Measurements from ENCODE around the gene PLEKHN1. TPM values are rescaled to one million over a fixed set of nuclear protein-coding genes. Genes with fewer than 3 reads are reported as not detected.
A peak's percentile ranks its signal among the peaks of the same experiment; 100 is the strongest.

Gene PLEKHN1
- total RNA-seq, 1 experiment from 2014 or later: 7.9 TPM

- CTCF ChIA-PET: interaction anchor here (0.5 to 0.9 kb wide), 2 partner anchors 17 to 48 kb away, joined by 3 to 4 read pairs; no protein-coding TSS in a partner anchor
- H3K4me3 Mint-ChIP-seq (ENCODE audit: unreplicated experiment): peak within 1 kb of the TSS; percentile 82
- peaks cover 13% of the 10 kb centered on the region for H3K4me1 Mint-ChIP-seq (ENCODE audit: insufficient read depth, unreplicated experiment)
- no TSS peak for BruUV-seq (replicated peaks)
- TF ChIP-seq CTCF (IDR thresholded peaks at IDR 0.05; ENCODE audit: unreplicated experiment): no peak
- intact Hi-C loops (cut with micrococcal nuclease): loop anchor here (5.0 kb wide), 1 partner anchor 62 kb away; no protein-coding TSS in a partner anchor
- H3K36me3 Mint-ChIP-seq (ENCODE audit: insufficient read depth, unreplicated experiment): no peaks in the 10 kb centered on the region
- no peaks in the 10 kb centered on the region for H3K27me3 Mint-ChIP-seq (ENCODE audit: insufficient read depth, unreplicated experiment)
- DNase-seq (ENCODE audit: unreplicated experiment): peak; percentile 92
- POLR2A ChIA-PET: interaction anchor here (0.7 to 1.4 kb wide), 8 partner anchors 13 to 232 kb away, joined by 3 to 6 read pairs (median 4); partner anchors contain the start of genes B3GALT6, ISG15 and RNF223
- H3K9me3 Mint-ChIP-seq (ENCODE audit: unreplicated experiment): no peaks in the 10 kb centered on the region
- H3K27ac Mint-ChIP-seq (ENCODE audit: low read depth, unreplicated experiment): peak within 1 kb of the TSS; percentile 94
Observed at GRCh38 chr1:999725-1000356, 33.6 kb downstream of the PLEKHN1 start, which contains the start of gene HES4. TSS of gene HES4 (minus strand) at chr1:1000097. CDS start at chr1:999973, 124 bp downstream.

DNA sequence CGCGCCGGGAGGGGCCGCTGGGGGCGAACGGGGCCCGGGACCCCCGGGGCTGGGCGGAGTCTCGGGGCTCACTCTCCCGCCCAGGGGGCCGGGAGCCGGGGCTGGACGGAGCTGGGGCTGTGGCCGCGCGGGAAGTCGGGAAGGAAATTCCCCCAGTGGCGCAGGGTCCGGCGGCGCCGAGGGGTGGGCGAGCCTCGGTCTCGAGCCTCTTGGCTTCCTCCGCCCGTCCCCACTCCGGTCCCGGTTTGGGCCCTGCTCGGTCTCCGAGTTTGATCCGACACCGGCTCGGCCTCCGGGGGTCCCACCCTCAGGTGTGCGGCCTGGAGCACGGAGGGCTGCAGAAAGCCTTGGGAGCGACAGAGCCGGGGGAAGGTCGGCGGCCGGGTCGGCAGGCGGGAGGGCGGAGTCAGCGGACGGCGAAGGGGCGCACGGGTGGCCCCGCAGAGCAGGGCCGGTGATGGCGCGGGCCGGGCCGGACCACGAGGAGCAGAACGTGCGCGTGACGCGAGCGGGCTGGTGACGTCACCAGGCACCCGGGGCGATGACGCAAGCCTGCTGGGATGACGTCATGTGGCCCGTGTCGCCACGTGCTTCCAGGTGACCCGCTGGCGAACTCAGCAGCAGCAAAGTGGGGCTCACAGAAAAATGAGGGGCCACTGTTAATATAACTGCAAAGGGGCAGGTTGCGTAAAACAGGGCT is 34.2 kb downstream of the PLEKHN1 start:
- BruUV-seq (replicated peaks): no TSS peak
- no peaks in the 10 kb centered on the region for H3K27me3 Mint-ChIP-seq (ENCODE audit: insufficient read depth, unreplicated experiment)
- peak; percentile 76 for DNase-seq (ENCODE audit: unreplicated experiment)
- peak overlapping the region; percentile 82 for H3K4me3 Mint-ChIP-seq (ENCODE audit: unreplicated experiment)
- peak overlapping the region; percentile 94 for H3K27ac Mint-ChIP-seq (ENCODE audit: low read depth, unreplicated experiment)
- no peaks in the 10 kb centered on the region for H3K36me3 Mint-ChIP-seq (ENCODE audit: insufficient read depth, unreplicated experiment)
- intact Hi-C loops (cut with micrococcal nuclease): loop anchor here (5.0 kb wide), 1 partner anchor 62 kb away; no protein-coding TSS in a partner anchor
- peaks cover 13% of the 10 kb centered on the region for H3K4me1 Mint-ChIP-seq (ENCODE audit: insufficient read depth, unreplicated experiment)
- no peak for TF ChIP-seq CTCF (IDR thresholded peaks at IDR 0.05; ENCODE audit: unreplicated experiment)
- H3K9me3 Mint-ChIP-seq (ENCODE audit: unreplicated experiment): no peaks in the 10 kb centered on the region
- ChIA-PET CTCF (interaction anchor here (1.3 to 2.0 kb wide), 4 partner anchors 13 to 63 kb away, joined by 4 to 18 read pairs (median 13); partner anchors contain the start of genes ISG15 and PERM1), POLR2A (interaction anchor here (0.7 to 1.4 kb wide), 7 partner anchors 13 to 232 kb away, joined by 3 to 6 read pairs (median 4); partner anchors contain the start of genes B3GALT6, ISG15 and RNF223)

DNA sequence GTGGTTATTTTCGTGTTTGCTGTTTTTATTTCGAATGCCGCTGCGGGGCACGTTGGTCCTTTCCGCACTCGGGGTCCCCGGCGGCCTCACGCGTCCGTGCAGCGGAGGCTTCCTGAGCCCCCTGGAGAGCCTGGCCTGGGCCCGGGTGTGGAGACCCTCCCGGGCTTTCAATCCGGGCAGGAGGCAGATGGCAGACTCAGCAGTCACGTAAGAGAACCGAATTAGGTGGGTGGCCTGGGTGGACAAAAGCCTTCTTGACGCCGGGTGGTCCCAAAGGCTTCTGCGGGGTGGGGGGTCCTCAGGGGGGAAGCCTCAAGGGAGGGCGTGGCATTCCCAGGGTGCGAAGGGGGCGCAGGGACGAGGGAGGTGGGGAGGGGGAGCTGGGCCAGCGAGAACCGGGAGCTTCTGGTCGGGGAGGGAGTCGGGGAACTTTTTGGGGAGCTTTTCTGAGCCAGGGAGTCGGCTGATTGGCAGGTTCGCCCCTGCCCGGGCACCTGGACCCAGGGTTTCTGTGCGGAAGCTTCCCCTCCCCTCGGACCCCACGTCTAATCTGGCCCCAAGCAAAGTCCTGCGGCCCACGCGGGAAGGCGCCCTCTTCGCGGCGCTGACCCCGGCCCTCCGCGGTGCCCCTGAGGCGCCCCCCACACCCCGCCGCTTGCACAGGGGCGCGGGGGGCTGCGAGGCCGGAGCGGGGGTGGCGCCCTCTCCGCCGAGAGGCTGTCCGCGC is 34.9 kb downstream of the PLEKHN1 start:
- H3K4me3 Mint-ChIP-seq (ENCODE audit: unreplicated experiment): peak overlapping the region; percentile 82
- ChIA-PET CTCF (interaction anchor here (0.6 to 2.0 kb wide), 11 partner anchors 13 to 266 kb away, joined by 3 to 18 read pairs (median 3); partner anchors contain the start of genes ISG15 and PERM1), POLR2A (interaction anchor here (1.2 to 1.4 kb wide), 2 partner anchors 12 to 18 kb away, joined by 4 to 5 read pairs; partner anchors contain the start of genes AGRN and ISG15)
- no peaks in the 10 kb centered on the region for H3K27me3 Mint-ChIP-seq (ENCODE audit: insufficient read depth, unreplicated experiment)
- BruUV-seq (replicated peaks): TSS peak; percentile 65
- TF ChIP-seq CTCF (IDR thresholded peaks at IDR 0.05; ENCODE audit: unreplicated experiment): no peak
- peak; percentile 34 for DNase-seq (ENCODE audit: unreplicated experiment)
- intact Hi-C loops (cut with micrococcal nuclease): loop anchor here (5.0 kb wide), 1 partner anchor 61 kb away; no protein-coding TSS in a partner anchor
- H3K9me3 Mint-ChIP-seq (ENCODE audit: unreplicated experiment): no peaks in the 10 kb centered on the region
- H3K4me1 Mint-ChIP-seq (ENCODE audit: insufficient read depth, unreplicated experiment): peaks cover 9% of the 10 kb centered on the region
- H3K36me3 Mint-ChIP-seq (ENCODE audit: insufficient read depth, unreplicated experiment): no peaks in the 10 kb centered on the region
- H3K27ac Mint-ChIP-seq (ENCODE audit: low read depth, unreplicated experiment): peak overlapping the region; percentile 94
